Measurements from ENCODE around the gene A4GALT. TPM values are rescaled to one million over a fixed set of nuclear protein-coding genes. Genes with fewer than 3 reads are reported as not detected.

The A4GALT gene
- total RNA-seq, 1 experiment from 2014 or later: 22.1 TPM

DNA sequence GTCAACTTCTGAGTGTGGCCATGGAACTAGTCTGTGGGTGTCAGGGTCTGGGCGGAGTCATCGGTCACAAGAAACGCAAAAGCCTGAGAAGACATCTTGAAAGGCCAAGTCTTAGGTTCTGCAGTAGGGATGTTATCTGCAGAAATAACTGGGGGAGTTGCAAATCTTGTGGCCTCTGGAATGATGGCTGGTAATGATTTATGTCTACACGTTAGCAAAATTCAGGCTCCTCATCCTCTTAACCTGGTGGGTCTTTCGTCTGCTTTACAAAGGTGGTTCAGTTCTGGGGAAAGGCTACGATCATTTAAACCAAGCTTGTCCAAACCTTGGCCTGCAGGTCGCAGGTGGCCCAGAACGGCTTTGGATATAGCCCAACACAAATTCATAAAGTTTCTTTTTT is 64.1 kb downstream of the A4GALT start (continued):
- TF ChIP-seq, protein P1, sequence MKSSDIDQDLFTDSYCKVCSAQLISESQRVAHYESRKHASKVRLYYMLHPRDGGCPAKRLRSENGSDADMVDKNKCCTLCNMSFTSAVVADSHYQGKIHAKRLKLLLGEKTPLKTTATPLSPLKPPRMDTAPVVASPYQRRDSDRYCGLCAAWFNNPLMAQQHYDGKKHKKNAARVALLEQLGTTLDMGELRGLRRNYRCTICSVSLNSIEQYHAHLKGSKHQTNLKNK (CRISPR knock-in tag; IDR thresholded peaks at IDR 0.05): no peak
- TF ChIP-seq TCF7 (CRISPR knock-in tag; IDR thresholded peaks at IDR 0.05; ENCODE audit: low read depth) (no peak), MXD4 (CRISPR knock-in tag; IDR thresholded peaks at IDR 0.05; ENCODE audit: borderline replicate concordance) (no peak)
- TF ChIP-seq, protein P2, sequence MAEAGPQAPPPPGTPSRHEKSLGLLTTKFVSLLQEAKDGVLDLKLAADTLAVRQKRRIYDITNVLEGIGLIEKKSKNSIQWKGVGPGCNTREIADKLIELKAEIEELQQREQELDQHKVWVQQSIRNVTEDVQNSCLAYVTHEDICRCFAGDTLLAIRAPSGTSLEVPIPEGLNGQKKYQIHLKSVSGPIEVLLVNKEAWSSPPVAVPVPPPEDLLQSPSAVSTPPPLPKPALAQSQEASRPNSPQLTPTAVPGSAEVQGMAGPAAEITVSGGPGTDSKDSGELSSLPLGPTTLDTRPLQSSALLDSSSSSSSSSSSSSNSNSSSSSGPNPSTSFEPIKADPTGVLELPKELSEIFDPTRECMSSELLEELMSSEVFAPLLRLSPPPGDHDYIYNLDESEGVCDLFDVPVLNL (CRISPR knock-in tag; IDR thresholded peaks at IDR 0.05; ENCODE audit: borderline replicate concordance, low read depth): no peak

DNA sequence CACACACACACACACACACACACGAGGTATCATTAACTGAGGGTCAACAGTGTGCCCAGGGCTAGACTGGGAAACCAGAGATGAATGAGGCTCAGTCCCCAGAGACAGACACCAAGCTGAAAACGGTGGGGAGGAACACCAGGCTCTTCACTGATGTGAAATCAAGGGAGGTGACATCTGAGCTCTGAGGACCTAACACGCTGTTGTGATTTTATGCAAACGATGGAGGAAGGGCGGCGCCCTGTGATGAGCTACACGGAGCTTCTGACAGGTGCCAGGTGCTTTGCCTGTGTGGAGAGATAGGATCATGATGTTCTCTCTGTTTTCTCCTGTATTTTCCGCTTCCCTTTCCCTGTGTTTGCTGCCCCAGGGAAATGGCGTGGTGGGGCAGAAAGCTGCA is 65.0 kb downstream of the A4GALT start:
- TF ChIP-seq, protein P3, sequence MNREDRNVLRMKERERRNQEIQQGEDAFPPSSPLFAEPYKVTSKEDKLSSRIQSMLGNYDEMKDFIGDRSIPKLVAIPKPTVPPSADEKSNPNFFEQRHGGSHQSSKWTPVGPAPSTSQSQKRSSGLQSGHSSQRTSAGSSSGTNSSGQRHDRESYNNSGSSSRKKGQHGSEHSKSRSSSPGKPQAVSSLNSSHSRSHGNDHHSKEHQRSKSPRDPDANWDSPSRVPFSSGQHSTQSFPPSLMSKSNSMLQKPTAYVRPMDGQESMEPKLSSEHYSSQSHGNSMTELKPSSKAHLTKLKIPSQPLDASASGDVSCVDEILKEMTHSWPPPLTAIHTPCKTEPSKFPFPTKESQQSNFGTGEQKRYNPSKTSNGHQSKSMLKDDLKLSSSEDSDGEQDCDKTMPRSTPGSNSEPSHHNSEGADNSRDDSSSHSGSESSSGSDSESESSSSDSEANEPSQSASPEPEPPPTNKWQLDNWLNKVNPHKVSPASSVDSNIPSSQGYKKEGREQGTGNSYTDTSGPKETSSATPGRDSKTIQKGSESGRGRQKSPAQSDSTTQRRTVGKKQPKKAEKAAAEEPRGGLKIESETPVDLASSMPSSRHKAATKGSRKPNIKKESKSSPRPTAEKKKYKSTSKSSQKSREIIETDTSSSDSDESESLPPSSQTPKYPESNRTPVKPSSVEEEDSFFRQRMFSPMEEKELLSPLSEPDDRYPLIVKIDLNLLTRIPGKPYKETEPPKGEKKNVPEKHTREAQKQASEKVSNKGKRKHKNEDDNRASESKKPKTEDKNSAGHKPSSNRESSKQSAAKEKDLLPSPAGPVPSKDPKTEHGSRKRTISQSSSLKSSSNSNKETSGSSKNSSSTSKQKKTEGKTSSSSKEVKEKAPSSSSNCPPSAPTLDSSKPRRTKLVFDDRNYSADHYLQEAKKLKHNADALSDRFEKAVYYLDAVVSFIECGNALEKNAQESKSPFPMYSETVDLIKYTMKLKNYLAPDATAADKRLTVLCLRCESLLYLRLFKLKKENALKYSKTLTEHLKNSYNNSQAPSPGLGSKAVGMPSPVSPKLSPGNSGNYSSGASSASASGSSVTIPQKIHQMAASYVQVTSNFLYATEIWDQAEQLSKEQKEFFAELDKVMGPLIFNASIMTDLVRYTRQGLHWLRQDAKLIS (CRISPR knock-in tag; IDR thresholded peaks at IDR 0.05; ENCODE audit: borderline replicate concordance): no peak
- TF ChIP-seq, protein P4, sequence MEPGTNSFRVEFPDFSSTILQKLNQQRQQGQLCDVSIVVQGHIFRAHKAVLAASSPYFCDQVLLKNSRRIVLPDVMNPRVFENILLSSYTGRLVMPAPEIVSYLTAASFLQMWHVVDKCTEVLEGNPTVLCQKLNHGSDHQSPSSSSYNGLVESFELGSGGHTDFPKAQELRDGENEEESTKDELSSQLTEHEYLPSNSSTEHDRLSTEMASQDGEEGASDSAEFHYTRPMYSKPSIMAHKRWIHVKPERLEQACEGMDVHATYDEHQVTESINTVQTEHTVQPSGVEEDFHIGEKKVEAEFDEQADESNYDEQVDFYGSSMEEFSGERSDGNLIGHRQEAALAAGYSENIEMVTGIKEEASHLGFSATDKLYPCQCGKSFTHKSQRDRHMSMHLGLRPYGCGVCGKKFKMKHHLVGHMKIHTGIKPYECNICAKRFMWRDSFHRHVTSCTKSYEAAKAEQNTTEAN (CRISPR knock-in tag; IDR thresholded peaks at IDR 0.05): no peak
- no peak for TF ChIP-seq ZNF423 (CRISPR knock-in tag; IDR thresholded peaks at IDR 0.05)
- no peak for TF ChIP-seq NR2C2 (CRISPR knock-in tag; IDR thresholded peaks at IDR 0.05)
- TF ChIP-seq JUN (CRISPR knock-in tag; IDR thresholded peaks at IDR 0.05): no peak
- TF ChIP-seq NR3C1 (CRISPR knock-in tag; conservative IDR thresholded peaks at IDR 0.05; ENCODE audit: low read depth): no peak
- TF ChIP-seq ATF1 (CRISPR knock-in tag; IDR thresholded peaks at IDR 0.05): no peak
- no peak for TF ChIP-seq ZNF219 (CRISPR knock-in tag; IDR thresholded peaks at IDR 0.05; ENCODE audit: borderline replicate concordance)
- TF ChIP-seq GTF2I (CRISPR knock-in tag; conservative IDR thresholded peaks at IDR 0.05): no peak
- no peaks in the 10 kb centered on the region for H3K4me1 Mint-ChIP-seq
- H3K27ac Mint-ChIP-seq: no peak overlapping the region
- no peak overlapping the region for H3K4me3 Mint-ChIP-seq
- H3K9me3 Mint-ChIP-seq: no peaks in the 10 kb centered on the region
- no peak for DNase-seq (ENCODE audit: low spot score)
- no peaks in the 10 kb centered on the region; the same call in 1 of the 2 replicates for H3K27me3 Mint-ChIP-seq (ENCODE audit: low read depth)
- H3K36me3 Mint-ChIP-seq: no peaks in the 10 kb centered on the region
- ChIA-PET CTCF (interaction anchor here (0.6 to 0.8 kb wide), 3 partner anchors 8 to 37 kb away, joined by 3 read pairs; no protein-coding TSS in a partner anchor), POLR2A (interaction anchor here (0.6 to 1.5 kb wide), 2 partner anchors 41 to 373 kb away, joined by 3 read pairs; partner anchors contain the start of gene POLDIP3)
- no peak for ATAC-seq

DNA sequence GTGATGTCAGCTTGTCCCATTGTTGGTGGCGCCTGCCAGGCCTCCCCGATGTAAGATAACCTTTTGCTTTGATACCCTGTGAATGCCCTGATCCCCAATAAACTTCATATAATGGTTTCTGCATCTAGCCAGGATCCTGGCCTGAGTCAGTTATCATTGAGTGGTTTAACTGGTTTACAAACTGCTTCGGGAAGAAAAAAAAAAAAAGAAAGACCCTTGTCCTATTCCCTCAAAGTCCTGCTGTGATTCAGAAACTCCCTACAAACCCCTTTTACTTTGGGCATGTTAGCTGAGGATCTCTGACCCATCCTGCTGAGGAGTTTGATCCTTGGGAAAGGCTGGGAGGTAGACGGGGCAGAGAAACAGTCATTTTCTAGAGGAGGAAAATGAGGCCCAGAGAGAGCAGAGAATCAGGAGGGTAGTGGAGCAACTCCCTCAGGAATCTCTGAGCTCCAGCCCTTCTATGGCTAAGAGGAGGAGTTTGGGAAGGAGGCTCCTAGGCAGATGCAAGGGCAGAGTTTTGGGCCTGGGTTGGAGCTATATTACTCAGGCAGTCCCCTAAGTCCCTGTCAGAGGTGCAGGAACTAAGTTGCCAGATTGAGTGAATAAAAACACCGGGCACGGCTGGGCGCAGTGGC is 66.1 kb downstream of the A4GALT start:
- ATAC-seq (no peak), DNase-seq (ENCODE audit: low spot score) (no peak)
- H3K4me1 Mint-ChIP-seq: no peaks in the 10 kb centered on the region
- no peaks in the 10 kb centered on the region for H3K36me3 Mint-ChIP-seq
- H3K27ac Mint-ChIP-seq: no peak overlapping the region
- no peaks in the 10 kb centered on the region for H3K9me3 Mint-ChIP-seq
- CTCF ChIA-PET: interaction anchor here (1.2 to 1.3 kb wide), 2 partner anchors 44 to 213 kb away, joined by 3 to 5 read pairs; no protein-coding TSS in a partner anchor
- no peak overlapping the region for H3K4me3 Mint-ChIP-seq
- POLR2A ChIA-PET: interaction anchor here (1.5 kb wide), 1 partner anchor 40 kb away, joined by 3 read pairs; the partner anchor contains the start of gene POLDIP3
- no peaks in the 10 kb centered on the region; the same call in 1 of the 2 replicates for H3K27me3 Mint-ChIP-seq (ENCODE audit: low read depth)
- TF ChIP-seq ZNF232 (CRISPR knock-in tag; IDR thresholded peaks at IDR 0.05) (no peak), JAZF1 (CRISPR knock-in tag; IDR thresholded peaks at IDR 0.05) (no peak), ZNF671 (CRISPR knock-in tag; IDR thresholded peaks at IDR 0.05) (no peak), ATF1 (CRISPR knock-in tag; IDR thresholded peaks at IDR 0.05) (no peak), GRHL2 (CRISPR knock-in tag; IDR thresholded peaks at IDR 0.05; ENCODE audit: insufficient replicate concordance, severe bottlenecking) (no peak), TP53 (CRISPR knock-in tag; IDR thresholded peaks at IDR 0.05) (no peak), CREB1 (CRISPR knock-in tag; IDR thresholded peaks at IDR 0.05) (no peak), NR1H2 (CRISPR knock-in tag; IDR thresholded peaks at IDR 0.05) (no peak), ZBTB21 (CRISPR knock-in tag; IDR thresholded peaks at IDR 0.05; ENCODE audit: borderline replicate concordance) (no peak), ZNF317 (CRISPR knock-in tag; IDR thresholded peaks at IDR 0.05; ENCODE audit: borderline replicate concordance, low read depth) (no peak), ZNF138 (CRISPR knock-in tag; conservative IDR thresholded peaks at IDR 0.05) (no peak), ETV6 (CRISPR knock-in tag; IDR thresholded peaks at IDR 0.05) (no peak)
- TF ChIP-seq, protein P5, sequence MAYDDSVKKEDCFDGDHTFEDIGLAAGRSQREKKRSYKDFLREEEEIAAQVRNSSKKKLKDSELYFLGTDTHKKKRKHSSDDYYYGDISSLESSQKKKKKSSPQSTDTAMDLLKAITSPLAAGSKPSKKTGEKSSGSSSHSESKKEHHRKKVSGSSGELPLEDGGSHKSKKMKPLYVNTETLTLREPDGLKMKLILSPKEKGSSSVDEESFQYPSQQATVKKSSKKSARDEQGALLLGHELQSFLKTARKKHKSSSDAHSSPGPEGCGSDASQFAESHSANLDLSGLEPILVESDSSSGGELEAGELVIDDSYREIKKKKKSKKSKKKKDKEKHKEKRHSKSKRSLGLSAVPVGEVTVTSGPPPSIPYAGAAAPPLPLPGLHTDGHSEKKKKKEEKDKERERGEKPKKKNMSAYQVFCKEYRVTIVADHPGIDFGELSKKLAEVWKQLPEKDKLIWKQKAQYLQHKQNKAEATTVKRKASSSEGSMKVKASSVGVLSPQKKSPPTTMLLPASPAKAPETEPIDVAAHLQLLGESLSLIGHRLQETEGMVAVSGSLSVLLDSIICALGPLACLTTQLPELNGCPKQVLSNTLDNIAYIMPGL (CRISPR knock-in tag; IDR thresholded peaks at IDR 0.05): no peak

All from WTC11 (cell line).